Kidney (tissue), 14 donors: ENCODE data around the gene UNC5A. TPM values are rescaled to one million over a fixed set of nuclear protein-coding genes. Genes with fewer than 3 reads are reported as not detected.

Experiments used
- DNase-seq, 5 donors: peaks; one replicate each; pipeline ENCODE4 v3.0.0-alpha.2; 2013 to 2020
- FAIRE-seq: peaks from 2 replicates; lab custom pipeline; 2012; peaks lifted over from hg19 to GRCh38; lab: Jason Lieb, UNC
- H3K27ac ChIP-seq, 2 donors: one replicate each; pipeline ENCODE4 v1.7.0; 2013; ENCODE audit warnings: low read depth in 2 of 2, low read length in 2 of 2, inconsistent platforms in 1 of 2
- H3K27me3 ChIP-seq: one replicate; pipeline ENCODE4 v1.7.1; 2013; ENCODE audit warnings: low read length, inconsistent platforms; ENCODE audit not compliant: control insufficient read depth, insufficient read depth
- H3K36me3 ChIP-seq, 3 donors: one replicate each; pipeline versions ENCODE4 v1.7.0 to v1.7.1; 2013; ENCODE audit warnings: low read length in 3 of 3, control low read depth in 1 of 3, inconsistent platforms in 1 of 3; ENCODE audit not compliant: insufficient read depth in 3 of 3, control insufficient read depth in 2 of 3
- H3K4me1 ChIP-seq, 3 donors: one replicate each; pipeline versions ENCODE4 v1.7.0 to v1.7.1; 2013; ENCODE audit warnings: low read length in 3 of 3, inconsistent platforms in 1 of 3, low read depth in 1 of 3; ENCODE audit not compliant: control insufficient read depth in 2 of 3, insufficient read depth in 2 of 3
- H3K4me3 ChIP-seq, 3 donors: one replicate each; pipeline versions ENCODE4 v1.7.0 to v1.8.1; 2013; ENCODE audit warnings: low read length in 3 of 3, control low read depth in 1 of 3, inconsistent platforms in 1 of 3
- H3K9ac ChIP-seq, 3 donors: one replicate each; pipeline versions ENCODE4 v1.7.0 to v1.7.1; 2013; ENCODE audit warnings: low read length in 3 of 3, control low read depth in 1 of 3, inconsistent platforms in 1 of 3
- H3K9me3 ChIP-seq, 3 donors: one replicate each; pipeline versions ENCODE4 v1.7.0 to v1.7.1; 2013; ENCODE audit warnings: low read length in 3 of 3, control low read depth in 1 of 3, inconsistent platforms in 1 of 3; ENCODE audit not compliant: control insufficient read depth in 2 of 3, insufficient read depth in 1 of 3
- intact Hi-C: fragments of 100-400 bp; cut with DNase I; formaldehyde crosslinking; loops from one replicate; pipeline ENCODE4 v1.11.1; 2022
- polyA plus RNA-seq: library from polyadenylated mRNA; stranded (reverse); fragments of 350-450 nt; fragmentation: Illumina TruSeq; extraction: RNeasy Lipid Tissue Mini Kit (QIAGEN cat#74804); gene quantifications from one replicate; pipeline ENCODE4 v1.2.3, GENCODE V29; 2014; ENCODE audit warnings: low read depth, low replicate concordance; ENCODE audit not compliant: insufficient read depth
- total RNA-seq: library from RNA; stranded (reverse); fragmentation: NEBNext Ultra II Directional; extraction: Animal tissue kit (Norgen Biotek cat#: 25700); gene quantifications from one replicate; pipeline ENCODE4 v1.2.1, GENCODE V29; 2021
- TF ChIP-seq, protein P1 (sequence below): IDR thresholded peaks from 3 replicates; pipeline ENCODE4 v1.5.1; 2012; ENCODE audit warnings: mild to moderate bottlenecking, moderate library complexity, borderline replicate concordance; ENCODE audit not compliant: insufficient read depth; ENCODE audit errors: extremely low read depth
- donor health status: control.
- donor health status: control.
- donor health status: control.
- donor health status: control.
- donor health status: control.
- donor health status: DM: yes; HTN: yes; CAD: no.
- donor health status: Normal renal cell carcinoma (clear cell type).

UNC5A gene
- total and polyA plus RNA-seq, 2 donors from 2014 or later: 1.5 TPM; not detected in 1

- DNase-seq (peak in 1 of 5 donors; percentile 34), FAIRE-seq (no peak)
- H3K36me3 ChIP-seq: no peaks in the 10 kb centered on the region
- TF ChIP-seq, protein P1, sequence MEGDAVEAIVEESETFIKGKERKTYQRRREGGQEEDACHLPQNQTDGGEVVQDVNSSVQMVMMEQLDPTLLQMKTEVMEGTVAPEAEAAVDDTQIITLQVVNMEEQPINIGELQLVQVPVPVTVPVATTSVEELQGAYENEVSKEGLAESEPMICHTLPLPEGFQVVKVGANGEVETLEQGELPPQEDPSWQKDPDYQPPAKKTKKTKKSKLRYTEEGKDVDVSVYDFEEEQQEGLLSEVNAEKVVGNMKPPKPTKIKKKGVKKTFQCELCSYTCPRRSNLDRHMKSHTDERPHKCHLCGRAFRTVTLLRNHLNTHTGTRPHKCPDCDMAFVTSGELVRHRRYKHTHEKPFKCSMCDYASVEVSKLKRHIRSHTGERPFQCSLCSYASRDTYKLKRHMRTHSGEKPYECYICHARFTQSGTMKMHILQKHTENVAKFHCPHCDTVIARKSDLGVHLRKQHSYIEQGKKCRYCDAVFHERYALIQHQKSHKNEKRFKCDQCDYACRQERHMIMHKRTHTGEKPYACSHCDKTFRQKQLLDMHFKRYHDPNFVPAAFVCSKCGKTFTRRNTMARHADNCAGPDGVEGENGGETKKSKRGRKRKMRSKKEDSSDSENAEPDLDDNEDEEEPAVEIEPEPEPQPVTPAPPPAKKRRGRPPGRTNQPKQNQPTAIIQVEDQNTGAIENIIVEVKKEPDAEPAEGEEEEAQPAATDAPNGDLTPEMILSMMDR: no peak
- no peaks in the 10 kb centered on the region for H3K4me1 ChIP-seq
- H3K9me3 ChIP-seq: no peaks in the 10 kb centered on the region
- H3K27me3 ChIP-seq: peaks cover 2% of the 10 kb centered on the region
- H3K27ac ChIP-seq: no peak overlapping the region
- intact Hi-C loops: no loop called here
- no peak overlapping the region for H3K4me3 ChIP-seq
- no peak overlapping the region for H3K9ac ChIP-seq
Observed at GRCh38 chr5:176875783-176876505, 65.6 kb downstream of the UNC5A start.

- intact Hi-C loops: no loop called here
- FAIRE-seq: no peak
- peak in 1 of 5 donors; percentile 33 for DNase-seq
Observed at GRCh38 chr5:176876506-176877431, 66.4 kb downstream of the UNC5A start.

GRCh38 chr5:176877793-176878331 is 67.5 kb downstream of the UNC5A start:
- intact Hi-C loops: no loop called here

More at GRCh38 chr5:176876506-176877431, 66.4 kb downstream of the UNC5A start:
- Histone ChIP-seq H3K9ac (no peak overlapping the region), H3K4me1 (no peaks in the 10 kb centered on the region), H3K27ac (no peak overlapping the region), H3K36me3 (no peaks in the 10 kb centered on the region), H3K27me3 (peaks cover 2% of the 10 kb centered on the region), H3K9me3 (no peaks in the 10 kb centered on the region), H3K4me3 (no peak overlapping the region)
- TF ChIP-seq, protein P1: no peak

More at GRCh38 chr5:176877793-176878331, 67.5 kb downstream of the UNC5A start:
- H3K4me1 ChIP-seq: no peaks in the 10 kb centered on the region
- H3K36me3 ChIP-seq: no peaks in the 10 kb centered on the region
- no peaks in the 10 kb centered on the region for H3K9me3 ChIP-seq
- no peak for FAIRE-seq
- TF ChIP-seq, protein P1: no peak
- peaks cover 2% of the 10 kb centered on the region for H3K27me3 ChIP-seq
- H3K4me3 ChIP-seq: no peak overlapping the region
- no peak overlapping the region for H3K27ac ChIP-seq
- peak in 4 of 5 donors; percentile 39 to 66 (median 58) for DNase-seq
- no peak overlapping the region for H3K9ac ChIP-seq
